ENCODE measurements around the gene WDR88. TPM values are rescaled to one million over a fixed set of nuclear protein-coding genes. Genes with fewer than 3 reads are reported as not detected.
"Not testable (repeated sequence)": the region's sequence is repeated elsewhere in the genome, so short reads cannot be mapped to it uniquely, and the experiment has no call there.

The WDR88 gene
- polyA plus RNA-seq, 1 donor (not counting 4 experiments of a cell fraction or from before 2014, with no cell fraction given): not detected

GRCh38 chr19:33208371-33208895, 76.5 kb downstream of the WDR88 start:
- DNase-seq (ENCODE audit: low read depth, low spot score) (no peak), FAIRE-seq (no peak)
- dilution Hi-C loops (cut with MboI; ENCODE audit: extremely low pct_ligation_motif_present, low sequenced_read_pairs): no loop called here
- Histone ChIP-seq H4K20me1 (ENCODE audit: control insufficient read depth, extremely low read depth, insufficient read depth, low read length) (no peaks in the 10 kb centered on the region), H3K27ac (ENCODE audit: control insufficient read depth, insufficient read depth, low read length) (no peak overlapping the region), H3K27me3 (ENCODE audit: control insufficient read depth, extremely low read depth, insufficient read depth, low read length) (no peaks in the 10 kb centered on the region), H3K9ac (ENCODE audit: control insufficient read depth, extremely low read depth, insufficient read depth, low read length) (no peak overlapping the region), H3K4me1 (ENCODE audit: control insufficient read depth, extremely low read depth, insufficient read depth, low read length) (no peaks in the 10 kb centered on the region), H2AFZ (ENCODE audit: control insufficient read depth, low read length) (no peak overlapping the region), H3K79me2 (ENCODE audit: control insufficient read depth, insufficient read depth, low read length) (no peaks in the 10 kb centered on the region), H3K9me3 (ENCODE audit: control insufficient read depth, low read depth, low read length) (no peaks in the 10 kb centered on the region), H3K4me2 (ENCODE audit: control insufficient read depth, extremely low read depth, insufficient read depth, low read depth, low read length) (no peak overlapping the region), H3K9me1 (ENCODE audit: control insufficient read depth, extremely low read depth, insufficient read depth, low read length) (no peaks in the 10 kb centered on the region), H3K4me3 (ENCODE audit: control insufficient read depth in 2 of 3, extremely low read depth in 1 of 3, insufficient read depth in 2 of 3, low read depth in 1 of 3, low read length in 3 of 3) (no peak overlapping the region), H3K36me3 (ENCODE audit: control insufficient read depth in 2 of 2, extremely low read depth in 1 of 2, insufficient read depth in 2 of 2, low read length in 2 of 2) (peaks cover 0 to 5% of the 10 kb centered on the region in 2 experiments)
- TF ChIP-seq EZH2 (IDR thresholded peaks at IDR 0.05; ENCODE audit: low read length) (no peak), CTCF (optimal IDR thresholded peaks at IDR 0.05 in 1 of 3, IDR thresholded peaks at IDR 0.05 in 1 of 3, conservative IDR thresholded peaks at IDR 0.05 in 1 of 3; ENCODE audit: extremely low read depth in 1 of 3, insufficient read depth in 2 of 3, low read length in 3 of 3) (no peak)

DNA sequence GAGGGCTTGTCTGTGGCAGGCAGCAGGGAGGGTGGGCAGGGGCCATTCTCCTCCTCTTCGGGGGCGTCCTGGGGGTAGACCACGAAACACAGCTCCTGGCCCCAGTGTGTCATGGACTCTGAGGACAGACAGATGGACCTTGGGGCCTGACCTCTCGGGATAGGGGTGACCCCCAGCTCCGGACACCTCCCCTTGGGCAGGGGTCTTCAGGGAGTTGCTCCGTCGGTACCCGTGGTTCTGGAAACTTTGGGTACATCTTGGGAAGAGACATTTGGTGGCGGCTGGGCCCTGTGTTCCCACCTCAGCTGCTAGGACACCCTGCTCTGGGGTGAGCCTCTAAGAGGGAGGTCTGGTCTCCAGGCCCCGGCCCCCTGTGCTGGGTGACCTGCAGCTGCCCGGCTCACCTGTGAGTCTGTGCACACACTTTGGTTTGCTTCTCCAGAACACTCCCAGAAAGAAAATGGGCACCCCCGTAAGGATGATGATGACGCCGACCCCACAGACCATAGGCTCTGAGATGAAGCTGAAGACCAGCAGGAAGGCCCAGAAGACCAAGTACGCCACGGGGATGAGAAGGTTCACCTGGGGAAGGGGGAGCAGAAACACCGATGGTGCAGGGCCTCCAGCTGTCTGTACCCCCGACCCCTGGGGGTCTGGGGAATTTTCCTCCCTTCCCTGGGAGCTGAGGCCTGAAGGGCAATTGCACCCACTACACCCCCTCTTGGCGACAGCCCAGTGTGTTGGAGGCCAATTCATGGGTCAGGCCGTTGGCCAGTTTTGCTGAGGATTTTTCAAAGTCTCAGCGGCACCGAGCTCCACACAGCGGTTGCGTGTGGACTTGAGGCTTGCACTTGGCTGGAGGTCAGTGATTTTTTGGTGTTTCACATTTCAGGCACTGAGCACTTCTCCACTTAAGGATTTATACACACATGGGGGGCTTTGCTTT, 77.3 kb downstream of the WDR88 start:
- no peaks in the 10 kb centered on the region for H3K27me3 ChIP-seq (ENCODE audit: control insufficient read depth, extremely low read depth, insufficient read depth, low read length)
- H3K9me1 ChIP-seq (ENCODE audit: control insufficient read depth, extremely low read depth, insufficient read depth, low read length): no peaks in the 10 kb centered on the region
- H3K9ac ChIP-seq (ENCODE audit: control insufficient read depth, extremely low read depth, insufficient read depth, low read length): no peak overlapping the region
- no peaks in the 10 kb centered on the region for H3K79me2 ChIP-seq (ENCODE audit: control insufficient read depth, insufficient read depth, low read length)
- H3K4me3 ChIP-seq (ENCODE audit: control insufficient read depth in 2 of 3, extremely low read depth in 1 of 3, insufficient read depth in 2 of 3, low read depth in 1 of 3, low read length in 3 of 3): no peak overlapping the region
- H3K36me3 ChIP-seq (ENCODE audit: control insufficient read depth in 2 of 2, extremely low read depth in 1 of 2, insufficient read depth in 2 of 2, low read length in 2 of 2): peaks cover 0 to 3% of the 10 kb centered on the region in 2 experiments
- DNase-seq (ENCODE audit: low read depth, low spot score) (no peak), FAIRE-seq (no peak)
- no peaks in the 10 kb centered on the region for H4K20me1 ChIP-seq (ENCODE audit: control insufficient read depth, extremely low read depth, insufficient read depth, low read length)
- no peak overlapping the region for H2AFZ ChIP-seq (ENCODE audit: control insufficient read depth, low read length)
- dilution Hi-C loops (cut with MboI; ENCODE audit: extremely low pct_ligation_motif_present, low sequenced_read_pairs): no loop called here
- no peak overlapping the region for H3K4me2 ChIP-seq (ENCODE audit: control insufficient read depth, extremely low read depth, insufficient read depth, low read depth, low read length)
- no peaks in the 10 kb centered on the region for H3K9me3 ChIP-seq (ENCODE audit: control insufficient read depth, low read depth, low read length)
- H3K4me1 ChIP-seq (ENCODE audit: control insufficient read depth, extremely low read depth, insufficient read depth, low read length): no peaks in the 10 kb centered on the region
- no peak overlapping the region for H3K27ac ChIP-seq (ENCODE audit: control insufficient read depth, insufficient read depth, low read length)
- TF ChIP-seq EZH2 (IDR thresholded peaks at IDR 0.05; ENCODE audit: low read length) (no peak), CTCF (optimal IDR thresholded peaks at IDR 0.05 in 1 of 3, IDR thresholded peaks at IDR 0.05 in 1 of 3, conservative IDR thresholded peaks at IDR 0.05 in 1 of 3; ENCODE audit: extremely low read depth in 1 of 3, insufficient read depth in 2 of 3, low read length in 3 of 3) (no peak)

- H3K4me3 ChIP-seq (ENCODE audit: control insufficient read depth in 2 of 3, extremely low read depth in 1 of 3, insufficient read depth in 2 of 3, low read depth in 1 of 3, low read length in 3 of 3); H3K79me2 ChIP-seq (ENCODE audit: control insufficient read depth, insufficient read depth, low read length); H4K20me1 ChIP-seq (ENCODE audit: control insufficient read depth, extremely low read depth, insufficient read depth, low read length); H3K4me1 ChIP-seq (ENCODE audit: control insufficient read depth, extremely low read depth, insufficient read depth, low read length); FAIRE-seq; DNase-seq (ENCODE audit: low read depth, low spot score); H3K36me3 ChIP-seq (ENCODE audit: control insufficient read depth in 2 of 2, extremely low read depth in 1 of 2, insufficient read depth in 2 of 2, low read length in 2 of 2); H3K9ac ChIP-seq (ENCODE audit: control insufficient read depth, extremely low read depth, insufficient read depth, low read length); H3K27me3 ChIP-seq (ENCODE audit: control insufficient read depth, extremely low read depth, insufficient read depth, low read length); H3K9me1 ChIP-seq (ENCODE audit: control insufficient read depth, extremely low read depth, insufficient read depth, low read length); H2AFZ ChIP-seq (ENCODE audit: control insufficient read depth, low read length); H3K4me2 ChIP-seq (ENCODE audit: control insufficient read depth, extremely low read depth, insufficient read depth, low read depth, low read length); dilution Hi-C loops (cut with MboI; ENCODE audit: extremely low pct_ligation_motif_present, low sequenced_read_pairs); H3K27ac ChIP-seq (ENCODE audit: control insufficient read depth, insufficient read depth, low read length); H3K9me3 ChIP-seq (ENCODE audit: control insufficient read depth, low read depth, low read length): not testable (repeated sequence)
Measured at GRCh38 chr19:33209850-33210230, 77.9 kb downstream of the WDR88 start.

Data from keratinocyte (primary cell).